Stimulated activated CD8-positive, alpha-beta memory T cell treated with anti-CD3 and anti-CD28 coated beads, Interleukin-7, amount 100 ng/mL, for 48 hours (primary cell): ENCODE results near the gene NCBP1.

Source experiments
- DNase-seq, 2 donors: peaks; one replicate each; pipeline ENCODE4 v3.0.0-alpha.2; 2020; ENCODE audit warnings: low read depth in 1 of 2; ENCODE audit errors: extremely low read depth in 1 of 2

The NCBP1 gene

GRCh38 chr9:97710356-97711222 is 77.0 kb downstream of the NCBP1 start:
- DNase-seq = peak in 1 of 2 donors; percentile 18

GRCh38 chr9:97711223-97711626 is 77.6 kb downstream of the NCBP1 start:
- DNase-seq = no peak

- DNase-seq = no peak
These were observed 80.8 kb downstream of the NCBP1 start for GRCh38 chr9:97714435-97714834.

- DNase-seq = no peak
These were observed 84.2 kb downstream of the NCBP1 start for GRCh38 chr9:97717866-97718265.

GRCh38 chr9:97721396-97721795 is 87.8 kb downstream of the NCBP1 start:
- no peak for DNase-seq

- no peak for DNase-seq
These were observed 88.7 kb downstream of the NCBP1 start for GRCh38 chr9:97722331-97722730.
